ENCODE data around the gene OGFOD2.

DNA sequence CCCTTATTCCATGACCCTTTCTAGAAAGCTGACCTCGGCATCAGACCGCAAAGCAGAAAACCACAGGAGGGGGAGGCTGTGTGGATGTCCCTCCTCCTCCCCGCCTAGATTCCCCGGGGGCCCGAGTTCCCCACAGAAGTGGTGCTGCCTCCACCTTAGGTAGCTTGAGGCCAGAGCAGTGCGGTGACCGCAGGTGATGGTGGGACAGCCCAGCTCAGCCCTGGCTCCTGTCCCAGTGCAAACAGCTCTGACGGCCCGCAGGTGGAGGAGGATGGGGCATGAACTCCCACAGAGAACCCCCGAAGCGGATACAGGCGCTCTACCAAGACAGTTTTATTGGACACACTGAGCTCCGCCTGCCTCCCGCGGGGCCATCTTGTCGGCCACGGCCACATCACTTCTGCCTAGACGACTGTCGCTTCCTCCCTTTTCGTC, 25.0 kb downstream of the OGFOD2 start:
- TF ChIP-seq, protein P1, sequence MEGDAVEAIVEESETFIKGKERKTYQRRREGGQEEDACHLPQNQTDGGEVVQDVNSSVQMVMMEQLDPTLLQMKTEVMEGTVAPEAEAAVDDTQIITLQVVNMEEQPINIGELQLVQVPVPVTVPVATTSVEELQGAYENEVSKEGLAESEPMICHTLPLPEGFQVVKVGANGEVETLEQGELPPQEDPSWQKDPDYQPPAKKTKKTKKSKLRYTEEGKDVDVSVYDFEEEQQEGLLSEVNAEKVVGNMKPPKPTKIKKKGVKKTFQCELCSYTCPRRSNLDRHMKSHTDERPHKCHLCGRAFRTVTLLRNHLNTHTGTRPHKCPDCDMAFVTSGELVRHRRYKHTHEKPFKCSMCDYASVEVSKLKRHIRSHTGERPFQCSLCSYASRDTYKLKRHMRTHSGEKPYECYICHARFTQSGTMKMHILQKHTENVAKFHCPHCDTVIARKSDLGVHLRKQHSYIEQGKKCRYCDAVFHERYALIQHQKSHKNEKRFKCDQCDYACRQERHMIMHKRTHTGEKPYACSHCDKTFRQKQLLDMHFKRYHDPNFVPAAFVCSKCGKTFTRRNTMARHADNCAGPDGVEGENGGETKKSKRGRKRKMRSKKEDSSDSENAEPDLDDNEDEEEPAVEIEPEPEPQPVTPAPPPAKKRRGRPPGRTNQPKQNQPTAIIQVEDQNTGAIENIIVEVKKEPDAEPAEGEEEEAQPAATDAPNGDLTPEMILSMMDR (IDR thresholded peaks at IDR 0.05) = no peak
- TF ChIP-seq POLR2A (IDR thresholded peaks at IDR 0.05) = no peak

Data from heart left ventricle (tissue), 13 donors.